ENCODE data around the gene MAPRE2. TPM values are rescaled to one million over a fixed set of nuclear protein-coding genes. Genes with fewer than 3 reads are reported as not detected.
"Not testable (repeated sequence)": the region's sequence is repeated elsewhere in the genome, so short reads cannot be mapped to it uniquely, and the experiment has no call there.

Gene MAPRE2
- total and polyA plus RNA-seq, 7 experiments from 2014 or later, result 44.7 to 84.4 (median 81.7) TPM

DNA sequence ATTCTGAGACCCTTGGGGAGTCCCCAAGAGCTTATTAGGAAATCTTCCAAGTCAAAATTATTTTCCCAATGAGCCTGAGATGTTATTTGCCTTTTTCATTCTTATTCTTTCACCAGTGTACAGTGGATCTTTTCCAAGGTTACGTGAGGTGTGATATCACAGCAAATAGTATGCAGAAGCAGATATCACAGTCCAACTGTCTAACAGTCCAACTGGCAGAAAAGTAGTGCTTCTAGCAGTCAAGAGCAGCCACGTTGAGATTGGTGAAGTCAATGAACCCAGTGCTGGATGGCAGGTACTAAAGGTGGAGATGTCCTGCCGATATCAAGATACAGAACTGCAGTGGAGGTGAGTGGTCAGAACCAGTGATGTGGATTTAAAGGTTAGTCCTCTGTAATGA is 120.7 kb downstream of the MAPRE2 start:
- ATAC-seq (no peak), DNase-seq (no peak)
- Mint-ChIP-seq H3K4me3 (no peak overlapping the region), H3K36me3 (peaks cover 0 to 3% (median 0%) of the 10 kb centered on the region in 5 donors), H3K4me1 (peaks cover 11 to 23% (median 16%) of the 10 kb centered on the region in 7 donors), H3K27me3 (peaks cover 0 to 5% (median 0%) of the 10 kb centered on the region in 5 donors), H3K9me3 (peaks cover 0 to 2% (median 0%) of the 10 kb centered on the region in 11 donors), H3K27ac (no peak overlapping the region)
- no peaks in the 10 kb centered on the region for H3K9me3 ChIP-seq (ENCODE audit: control insufficient read depth in 2 of 3, low read length in 3 of 3)
- H3K27me3 ChIP-seq (ENCODE audit: control insufficient read depth in 2 of 2, insufficient read depth in 2 of 2, low read length in 2 of 2), result no peaks in the 10 kb centered on the region
- ChIA-PET POLR2A (no interaction called here), CTCF (no interaction called here)
- H3K4me3 ChIP-seq (ENCODE audit: low read length), result no peak overlapping the region
- H3K27ac ChIP-seq (ENCODE audit: low read depth, low read length), result no peak overlapping the region
- no peaks in the 10 kb centered on the region for H3K4me1 ChIP-seq (ENCODE audit: control insufficient read depth in 2 of 2, insufficient read depth in 2 of 2, low read length in 2 of 2)
- H3K36me3 ChIP-seq (ENCODE audit: control insufficient read depth in 2 of 3, insufficient read depth in 3 of 3, low read length in 3 of 3), result no peaks in the 10 kb centered on the region
- intact Hi-C loops (cut with micrococcal nuclease), result no loop called here

- H3K4me3 ChIP-seq (ENCODE audit: low read length), result no peak overlapping the region
- H3K27me3 ChIP-seq (ENCODE audit: control insufficient read depth in 2 of 2, insufficient read depth in 2 of 2, low read length in 2 of 2), result no peaks in the 10 kb centered on the region
- no peaks in the 10 kb centered on the region for H3K9me3 ChIP-seq (ENCODE audit: control insufficient read depth in 2 of 3, low read length in 3 of 3)
- H3K4me1 ChIP-seq (ENCODE audit: control insufficient read depth in 2 of 2, insufficient read depth in 2 of 2, low read length in 2 of 2), result no peaks in the 10 kb centered on the region
- peaks cover 0 to 5% (median 0%) of the 10 kb centered on the region in 5 donors for H3K27me3 Mint-ChIP-seq
- peaks cover 10 to 19% (median 14%) of the 10 kb centered on the region in 7 donors for H3K4me1 Mint-ChIP-seq
- peaks cover 0 to 2% (median 0%) of the 10 kb centered on the region in 11 donors for H3K9me3 Mint-ChIP-seq
- no peak overlapping the region for H3K4me3 Mint-ChIP-seq
- no peak overlapping the region for H3K27ac Mint-ChIP-seq
- ATAC-seq (no peak), DNase-seq (no peak)
- ChIA-PET POLR2A (no interaction called here), CTCF (no interaction called here)
- H3K36me3 ChIP-seq (ENCODE audit: control insufficient read depth in 2 of 3, insufficient read depth in 3 of 3, low read length in 3 of 3), result no peaks in the 10 kb centered on the region
- intact Hi-C loops (cut with micrococcal nuclease), result no loop called here
- H3K36me3 Mint-ChIP-seq, result peaks cover 0 to 3% (median 0%) of the 10 kb centered on the region in 5 donors
- H3K27ac ChIP-seq (ENCODE audit: low read depth, low read length), result no peak overlapping the region
Measured at GRCh38 chr18:35163014-35163539, 121.9 kb downstream of the MAPRE2 start.

GRCh38 chr18:35163721-35164120 is 122.5 kb downstream of the MAPRE2 start:
- no peak overlapping the region for H3K27ac Mint-ChIP-seq
- Histone ChIP-seq H3K4me1 (ENCODE audit: control insufficient read depth in 2 of 2, insufficient read depth in 2 of 2, low read length in 2 of 2) (no peaks in the 10 kb centered on the region), H3K36me3 (ENCODE audit: control insufficient read depth in 2 of 3, insufficient read depth in 3 of 3, low read length in 3 of 3) (no peaks in the 10 kb centered on the region), H3K27me3 (ENCODE audit: control insufficient read depth in 2 of 2, insufficient read depth in 2 of 2, low read length in 2 of 2) (no peaks in the 10 kb centered on the region), H3K27ac (ENCODE audit: low read depth, low read length) (no peak overlapping the region), H3K9me3 (ENCODE audit: control insufficient read depth in 2 of 3, low read length in 3 of 3) (no peaks in the 10 kb centered on the region), H3K4me3 (ENCODE audit: low read length) (no peak overlapping the region)
- no peak overlapping the region for H3K4me3 Mint-ChIP-seq
- H3K9me3 Mint-ChIP-seq, result peaks cover 0 to 2% (median 0%) of the 10 kb centered on the region in 11 donors
- ChIA-PET CTCF (no interaction called here), POLR2A (no interaction called here)
- H3K36me3 Mint-ChIP-seq, result peaks cover 0 to 3% (median 0%) of the 10 kb centered on the region in 5 donors
- ATAC-seq (no peak), DNase-seq (no peak)
- H3K4me1 Mint-ChIP-seq, result peaks cover 6 to 13% (median 10%) of the 10 kb centered on the region in 7 donors
- intact Hi-C loops (cut with micrococcal nuclease), result no loop called here
- peaks cover 0 to 4% (median 0%) of the 10 kb centered on the region in 5 donors for H3K27me3 Mint-ChIP-seq

DNA sequence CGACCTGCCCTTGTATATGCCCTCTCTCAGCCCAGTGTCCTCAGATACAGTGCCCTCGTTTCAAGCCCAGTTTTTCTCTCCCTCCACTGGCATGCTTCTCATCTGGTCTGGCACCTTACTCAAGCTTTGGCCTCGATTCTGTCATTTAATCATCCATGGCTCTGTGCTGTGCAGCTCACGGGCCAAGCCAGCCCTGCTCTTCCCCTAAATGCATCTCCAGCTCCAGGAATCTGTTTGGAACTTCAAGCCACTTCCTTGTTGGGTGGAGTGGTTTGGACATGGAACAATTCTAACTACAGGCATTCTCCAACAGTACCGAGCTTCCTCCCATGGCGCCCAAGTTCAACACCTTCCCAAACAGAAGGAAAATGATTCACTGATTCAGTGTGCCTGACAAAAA is 122.9 kb downstream of the MAPRE2 start:
- POLR2A ChIA-PET, result no interaction called here

DNA sequence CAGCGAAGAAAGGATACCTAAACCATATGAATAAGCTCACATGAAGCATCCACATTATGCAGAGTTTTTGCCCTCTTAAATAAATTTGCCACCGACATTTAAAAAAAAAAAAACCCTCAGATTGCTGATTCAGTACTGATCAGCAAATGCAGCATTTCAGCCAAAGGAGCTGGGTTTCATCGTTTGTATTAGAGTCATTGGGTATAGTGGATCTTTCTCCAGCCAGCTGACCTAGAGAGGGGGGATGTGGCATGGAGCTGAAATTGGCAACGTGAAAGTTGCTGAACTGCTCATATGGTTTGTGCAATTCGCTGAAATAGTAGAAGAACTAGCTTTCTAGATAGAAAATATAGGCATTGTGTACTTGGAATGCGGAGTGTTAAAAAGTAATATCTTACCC is 126.1 kb downstream of the MAPRE2 start:
- Histone ChIP-seq H3K27ac (ENCODE audit: low read depth, low read length) (no peak overlapping the region), H3K36me3 (ENCODE audit: control insufficient read depth in 2 of 3, insufficient read depth in 3 of 3, low read length in 3 of 3) (no peaks in the 10 kb centered on the region), H3K4me1 (ENCODE audit: control insufficient read depth in 2 of 2, insufficient read depth in 2 of 2, low read length in 2 of 2) (no peaks in the 10 kb centered on the region), H3K27me3 (ENCODE audit: control insufficient read depth in 2 of 2, insufficient read depth in 2 of 2, low read length in 2 of 2) (no peaks in the 10 kb centered on the region), H3K9me3 (ENCODE audit: control insufficient read depth in 2 of 3, low read length in 3 of 3) (no peaks in the 10 kb centered on the region), H3K4me3 (ENCODE audit: low read length) (no peak overlapping the region)
- ATAC-seq, result no peak
- no peak overlapping the region for H3K4me3 Mint-ChIP-seq
- H3K36me3 Mint-ChIP-seq, result no peaks in the 10 kb centered on the region
- H3K27ac Mint-ChIP-seq, result no peak overlapping the region
- no peak for DNase-seq
- ChIA-PET CTCF (no interaction called here), POLR2A (no interaction called here)
- peaks cover 0 to 17% (median 5%) of the 10 kb centered on the region in 7 donors for H3K4me1 Mint-ChIP-seq
- intact Hi-C loops (cut with micrococcal nuclease), result no loop called here
- H3K27me3 Mint-ChIP-seq, result peaks cover 0 to 3% (median 0%) of the 10 kb centered on the region in 5 donors
- peaks cover 0 to 4% (median 0%) of the 10 kb centered on the region in 11 donors for H3K9me3 Mint-ChIP-seq

More for the DNA sequence above, 122.9 kb downstream of the MAPRE2 start:
- H3K4me3 Mint-ChIP-seq, result no peak overlapping the region
- Histone ChIP-seq H3K36me3 (ENCODE audit: control insufficient read depth in 2 of 3, insufficient read depth in 3 of 3, low read length in 3 of 3) (no peaks in the 10 kb centered on the region), H3K4me1 (ENCODE audit: control insufficient read depth in 2 of 2, insufficient read depth in 2 of 2, low read length in 2 of 2) (no peaks in the 10 kb centered on the region), H3K4me3 (ENCODE audit: low read length) (no peak overlapping the region), H3K27me3 (ENCODE audit: control insufficient read depth in 2 of 2, insufficient read depth in 2 of 2, low read length in 2 of 2) (no peaks in the 10 kb centered on the region), H3K27ac (ENCODE audit: low read depth, low read length) (no peak overlapping the region), H3K9me3 (ENCODE audit: control insufficient read depth in 2 of 3, low read length in 3 of 3) (no peaks in the 10 kb centered on the region)
- DNase-seq (no peak), ATAC-seq (no peak)
- CTCF ChIA-PET, result no interaction called here
- intact Hi-C loops (cut with micrococcal nuclease), result no loop called here
- H3K9me3 Mint-ChIP-seq, result peaks cover 0 to 2% (median 0%) of the 10 kb centered on the region in 11 donors
- H3K27ac Mint-ChIP-seq, result no peak overlapping the region
- peaks cover 0 to 3% (median 0%) of the 10 kb centered on the region in 5 donors for H3K27me3 Mint-ChIP-seq
- H3K36me3 Mint-ChIP-seq, result peaks cover 0 to 3% (median 0%) of the 10 kb centered on the region in 5 donors
- peaks cover 2 to 9% (median 6%) of the 10 kb centered on the region in 7 donors for H3K4me1 Mint-ChIP-seq

GRCh38 chr18:35167857-35168256 is 126.6 kb downstream of the MAPRE2 start:
- CTCF ChIA-PET, result no interaction called here

DNA sequence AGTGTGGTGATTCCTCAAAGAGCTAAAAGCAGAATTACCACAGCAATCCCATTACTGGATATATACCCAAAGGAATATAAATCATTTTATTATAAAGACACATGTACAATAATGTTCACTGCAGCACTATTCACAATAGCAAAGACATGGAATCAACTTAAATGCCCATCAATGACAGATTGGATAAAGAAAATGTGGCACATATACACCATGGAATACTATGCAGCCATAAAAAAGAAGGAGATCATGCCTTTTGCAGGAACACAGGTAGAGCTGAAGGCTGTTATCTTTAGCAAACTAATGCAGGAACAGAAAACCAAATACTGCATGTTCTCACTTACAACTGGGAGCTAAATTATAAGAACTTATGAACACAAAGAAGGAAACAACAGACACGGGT is 129.1 kb downstream of the MAPRE2 start:
- H3K27me3 Mint-ChIP-seq; DNase-seq; H3K36me3 Mint-ChIP-seq; H3K9me3 ChIP-seq (ENCODE audit: control insufficient read depth in 2 of 3, low read length in 3 of 3); H3K27ac Mint-ChIP-seq; ATAC-seq; H3K4me3 Mint-ChIP-seq; H3K36me3 ChIP-seq (ENCODE audit: control insufficient read depth in 2 of 3, insufficient read depth in 3 of 3, low read length in 3 of 3); H3K4me3 ChIP-seq (ENCODE audit: low read length); H3K27me3 ChIP-seq (ENCODE audit: control insufficient read depth in 2 of 2, insufficient read depth in 2 of 2, low read length in 2 of 2); POLR2A ChIA-PET; H3K4me1 ChIP-seq (ENCODE audit: control insufficient read depth in 2 of 2, insufficient read depth in 2 of 2, low read length in 2 of 2); H3K9me3 Mint-ChIP-seq; intact Hi-C loops (cut with micrococcal nuclease); H3K27ac ChIP-seq (ENCODE audit: low read depth, low read length); CTCF ChIA-PET: not testable (repeated sequence)
- peaks cover 2 to 44% (median 23%) of the 10 kb centered on the region in 7 donors for H3K4me1 Mint-ChIP-seq

More at GRCh38 chr18:35167857-35168256, 126.6 kb downstream of the MAPRE2 start:
- no peaks in the 10 kb centered on the region for H3K27me3 ChIP-seq (ENCODE audit: control insufficient read depth in 2 of 2, insufficient read depth in 2 of 2, low read length in 2 of 2)
- H3K27ac Mint-ChIP-seq, result no peak overlapping the region
- no peak overlapping the region for H3K27ac ChIP-seq (ENCODE audit: low read depth, low read length)
- H3K9me3 Mint-ChIP-seq, result peaks cover 0 to 4% (median 0%) of the 10 kb centered on the region in 11 donors
- no peaks in the 10 kb centered on the region for H3K36me3 ChIP-seq (ENCODE audit: control insufficient read depth in 2 of 3, insufficient read depth in 3 of 3, low read length in 3 of 3)
- H3K27me3 Mint-ChIP-seq, result peaks cover 0 to 3% (median 0%) of the 10 kb centered on the region in 5 donors
- DNase-seq, result no peak
- H3K4me1 ChIP-seq (ENCODE audit: control insufficient read depth in 2 of 2, insufficient read depth in 2 of 2, low read length in 2 of 2), result no peaks in the 10 kb centered on the region
- POLR2A ChIA-PET, result no interaction called here
- H3K4me3 ChIP-seq (ENCODE audit: low read length), result no peak overlapping the region
- ATAC-seq, result no peak
- intact Hi-C loops (cut with micrococcal nuclease), result no loop called here
- peaks cover 0 to 23% (median 8%) of the 10 kb centered on the region in 7 donors for H3K4me1 Mint-ChIP-seq
- no peak overlapping the region for H3K4me3 Mint-ChIP-seq
- H3K36me3 Mint-ChIP-seq, result no peaks in the 10 kb centered on the region
- H3K9me3 ChIP-seq (ENCODE audit: control insufficient read depth in 2 of 3, low read length in 3 of 3), result no peaks in the 10 kb centered on the region
